Peyer's patch (tissue), 4 donors: Measurements from ENCODE around the gene GALK2.
"Not testable (repeated sequence)": the region's sequence is repeated elsewhere in the genome, so short reads cannot be mapped to it uniquely, and the experiment has no call there.

ENCODE experiments used
- CTCF ChIP-seq, 6 experiments: fragments of 450-650 bp in 4 of 6; fragments of 200-600 bp in 2 of 6; sonication (generic) in 1 of 6; IDR thresholded peaks; one replicate each; pipeline ENCODE4 v1.5.1; 2017 to 2019; ENCODE audit warnings: antibody characterized with exemption in 6 of 6, mild to moderate bottlenecking in 3 of 6, moderate library complexity in 1 of 6
- POLR2A ChIP-seq, 2 donors: fragments of 450-650 bp; IDR thresholded peaks; one replicate each; pipeline ENCODE4 v1.5.1; 2017; ENCODE audit warnings: antibody characterized with exemption in 2 of 2, mild to moderate bottlenecking in 2 of 2, moderate library complexity in 2 of 2

GRCh38 chr15:49354439-49354838, 184.4 kb downstream of the GALK2 start:
- not testable (repeated sequence) for TF ChIP-seq CTCF, POLR2A (IDR thresholded peaks at IDR 0.05)
